Liver (tissue), 9 donors: ENCODE data around the gene TUBB1. TPM values are rescaled to one million over a fixed set of nuclear protein-coding genes. Genes with fewer than 3 reads are reported as not detected.
A peak's percentile ranks its signal among the peaks of the same experiment; 100 is the strongest.

Experiments
- DNase-seq: peaks from one replicate; pipeline ENCODE4 v3.0.0-alpha.2; 2017; ENCODE audit warnings: low spot score
- H3K27ac ChIP-seq, 2 donors: one replicate each; pipeline ENCODE4 v1.7.0; 2013; ENCODE audit warnings: inconsistent platforms in 2 of 2, low read length in 2 of 2, control low read depth in 1 of 2, low read depth in 1 of 2, mild to moderate bottlenecking in 1 of 2
- H3K27me3 ChIP-seq, 4 donors: one replicate each; pipeline versions ENCODE4 v1.6.1 to v1.7.0; 2013; ENCODE audit warnings: low read length in 3 of 4, inconsistent platforms in 1 of 4, mild to moderate bottlenecking in 1 of 4, moderate library complexity in 1 of 4; ENCODE audit not compliant: control insufficient read depth in 4 of 4, insufficient read depth in 4 of 4
- H3K36me3 ChIP-seq, 4 donors: one replicate each; pipeline versions ENCODE4 v1.6.1 to v1.7.0; 2013; ENCODE audit warnings: low read length in 3 of 4, mild to moderate bottlenecking in 3 of 4, low read depth in 1 of 4, moderate library complexity in 1 of 4; ENCODE audit not compliant: control insufficient read depth in 4 of 4, insufficient read depth in 3 of 4
- H3K4me1 ChIP-seq, 4 donors: one replicate each; pipeline versions ENCODE4 v1.6.1 to v1.7.0; 2013; ENCODE audit warnings: low read length in 3 of 4, mild to moderate bottlenecking in 3 of 4, moderate library complexity in 1 of 4; ENCODE audit not compliant: control insufficient read depth in 4 of 4, insufficient read depth in 4 of 4
- H3K4me3 ChIP-seq, 3 donors: one replicate each; pipeline versions ENCODE4 v1.6.1 to v1.7.0; 2013; ENCODE audit warnings: low read length in 3 of 3, control low read depth in 1 of 3, low read depth in 1 of 3, mild to moderate bottlenecking in 1 of 3
- H3K9ac ChIP-seq, 2 donors: one replicate each; pipeline ENCODE4 v1.7.0; 2013; ENCODE audit warnings: low read length in 2 of 2, mild to moderate bottlenecking in 2 of 2, moderate library complexity in 2 of 2, control low read depth in 1 of 2, low read depth in 1 of 2
- H3K9me3 ChIP-seq, 4 donors: one replicate each; pipeline versions ENCODE4 v1.6.1 to v1.7.0; 2013; ENCODE audit warnings: low read length in 3 of 4; ENCODE audit not compliant: control insufficient read depth in 4 of 4
- EGR1 ChIP-seq, 2 donors: IDR thresholded peaks; 2 replicates each; pipeline ENCODE4 v1.6.1; 2016 to 2018; ENCODE audit warnings: antibody characterized with exemption in 2 of 2, low read depth in 2 of 2
- FOXA1 ChIP-seq: IDR thresholded peaks from 2 replicates; pipeline ENCODE4 v1.6.1; 2016; ENCODE audit warnings: antibody characterized with exemption
- FOXA2 ChIP-seq: IDR thresholded peaks from 2 replicates; pipeline ENCODE4 v1.6.1; 2016; ENCODE audit warnings: antibody characterized with exemption
- GABPA ChIP-seq, 2 donors: IDR thresholded peaks in 1 of 2; conservative IDR thresholded peaks in 1 of 2; 2 replicates each; pipeline ENCODE4 v1.6.1; 2016; ENCODE audit warnings: antibody characterized with exemption in 2 of 2, mild to moderate bottlenecking in 1 of 2, moderate library complexity in 1 of 2
- HNF4A ChIP-seq, 2 donors: conservative IDR thresholded peaks; 2 replicates each; pipeline ENCODE4 v1.6.1; 2016; ENCODE audit warnings: antibody characterized with exemption in 2 of 2, mild to moderate bottlenecking in 2 of 2
- HNF4G ChIP-seq: IDR thresholded peaks from 2 replicates; pipeline ENCODE4 v1.6.1; 2016; ENCODE audit warnings: antibody characterized with exemption
- RAD21 ChIP-seq, 2 donors: IDR thresholded peaks; 2 replicates each; pipeline ENCODE4 v1.6.1; 2016; ENCODE audit warnings: antibody characterized with exemption in 2 of 2, mild to moderate bottlenecking in 2 of 2
- RXRA ChIP-seq, 2 donors: IDR thresholded peaks; 2 replicates each; pipeline ENCODE4 v1.6.1; 2017 to 2018; ENCODE audit warnings: antibody characterized with exemption in 2 of 2, mild to moderate bottlenecking in 1 of 2
- SP1 ChIP-seq: IDR thresholded peaks from 2 replicates; pipeline ENCODE4 v1.6.1; 2018; ENCODE audit warnings: antibody characterized with exemption, mild to moderate bottlenecking
- TAF1 ChIP-seq: conservative IDR thresholded peaks from 2 replicates; pipeline ENCODE4 v1.6.1; 2016; ENCODE audit warnings: antibody characterized with exemption, mild to moderate bottlenecking
- YY1 ChIP-seq: IDR thresholded peaks from 2 replicates; pipeline ENCODE4 v1.6.1; 2016; ENCODE audit warnings: antibody characterized with exemption, mild to moderate bottlenecking
- WGBS: extraction: QIAGEN DNeasy Blood & Tissue Kit; methylation state at CpG from one replicate; pipeline ENCODE4 v1.1.7; 2013; 5-methylcytosine and 5-hydroxymethylcytosine counted together
- polyA plus RNA-seq, 2 donors: library from polyadenylated mRNA; stranded (reverse) in 1 of 2; unstranded in 1 of 2; fragments of 200-250 nt in 1 of 2; fragments of >200 nt in 1 of 2; fragmentation: Nextera tagmentation in 1 of 2; extraction: Ambion mirVana in 1 of 2; gene quantifications; one replicate each; pipeline versions ENCODE4 v1.2.1 to v1.2.3, GENCODE V29; 2013 to 2015
- total RNA-seq, 2 donors: library from RNA; depleted of rRNA; stranded (reverse); fragments of >200 nt; gene quantifications; one replicate each; pipeline ENCODE4 v1.2.3, GENCODE V29; 2014
- TF ChIP-seq, protein P1 (sequence below): fragments of 150-350 bp; IDR thresholded peaks from 2 replicates; pipeline ENCODE4 v1.5.1; 2017; ENCODE audit warnings: improper control_type of control experiment, low read depth, low read length; ENCODE audit not compliant: missing input control
- TF ChIP-seq, protein P2 (sequence below): IDR thresholded peaks from 2 replicates; pipeline ENCODE4 v1.6.1; 2016; ENCODE audit warnings: antibody characterized with exemption
- TF ChIP-seq, protein P3 (sequence below): IDR thresholded peaks from 2 replicates; pipeline ENCODE4 v1.6.1; 2016; ENCODE audit warnings: antibody characterized with exemption
- TF ChIP-seq, protein P4 (sequence below): IDR thresholded peaks from 2 replicates; pipeline ENCODE4 v1.6.1; 2016; ENCODE audit warnings: antibody characterized with exemption
- TF ChIP-seq, protein P5 (sequence below): IDR thresholded peaks from 2 replicates; pipeline ENCODE4 v1.6.1; 2016; ENCODE audit warnings: antibody characterized with exemption, mild to moderate bottlenecking
- donor health status: healthy.
- donor health status: healthy.
- donor health status: healthy.
- donor health status: healthy.
- donor health status: healthy.

TUBB1 gene
- 10 to 100 TPM in 1 of 2 donors, under 1 TPM in 1; 0.17 to 59.5 TPM for total RNA-seq
- polyA plus RNA-seq: under 1 TPM; 0.20 to 0.28 TPM

DNA sequence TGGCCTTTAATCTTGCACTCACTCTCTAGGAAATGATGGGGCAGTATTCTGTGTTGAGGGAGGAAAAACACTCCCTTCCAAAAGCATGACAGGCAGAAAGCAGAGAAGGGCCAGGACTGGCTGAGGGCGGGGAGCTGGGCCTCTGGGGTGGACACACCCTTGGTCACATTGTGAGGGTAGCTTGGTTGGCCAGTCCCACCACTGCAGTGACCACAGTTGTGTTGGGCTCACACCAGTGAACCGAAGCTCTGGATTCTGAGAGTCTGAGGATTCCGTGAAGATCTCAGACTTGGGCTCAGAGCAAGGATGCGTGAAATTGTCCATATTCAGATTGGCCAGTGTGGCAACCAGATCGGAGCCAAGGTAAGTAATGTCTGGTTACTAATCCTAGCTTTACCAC is at the start of gene TUBB1:
Gene TUBB1, plus strand, starts transcription at position 213 of the 400 bp plus-strand sequence. Its CDS starts 94 bp downstream, at position 307.
- Histone ChIP-seq H3K4me1 (peaks cover 0 to 10% (median 4%) of the 10 kb centered on the region in 4 donors), H3K9ac (no peak within 1 kb of the TSS), H3K36me3 (peaks cover 2 to 12% (median 4%) of the 10 kb centered on the region in 4 donors), H3K27me3 (no peaks in the 10 kb centered on the region), H3K9me3 (no peaks in the 10 kb centered on the region), H3K4me3 (no peak within 1 kb of the TSS), H3K27ac (no peak within 1 kb of the TSS)
- DNase-seq: peak; percentile 71
- WGBS: 97% methylated on average over 5 of the region's 5 CpGs
- no peak for TF ChIP-seq RXRA (IDR thresholded peaks at IDR 0.05)
- TF ChIP-seq EGR1 (IDR thresholded peaks at IDR 0.05; ENCODE audit: low read depth in 2 of 2): no peak

DNA sequence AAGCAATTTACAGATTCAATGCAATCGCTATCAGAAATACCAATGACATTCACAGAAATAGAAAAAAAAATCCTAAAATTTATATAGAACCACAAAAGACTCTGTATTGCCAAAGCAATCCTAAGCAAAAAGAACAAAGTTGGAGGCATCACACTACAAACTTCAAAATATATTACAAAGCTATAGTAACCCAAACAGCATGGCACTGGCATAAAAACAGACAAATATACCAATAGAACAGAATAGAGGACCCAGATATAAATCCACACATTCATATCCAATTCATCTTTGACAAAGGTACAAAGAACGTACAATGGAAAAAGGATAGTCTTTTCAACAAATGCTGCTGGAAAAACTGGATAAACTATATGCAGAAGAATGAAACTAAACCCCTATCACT is 49.8 kb upstream of the TUBB1 start:
- 43% methylated on average over 2 of the region's 2 CpGs for WGBS
- TF ChIP-seq RAD21 (IDR thresholded peaks at IDR 0.05): no peak
- no peak for TF ChIP-seq YY1
- no peak for TF ChIP-seq HNF4A (conservative IDR thresholded peaks at IDR 0.05)
- TF ChIP-seq, protein P1, sequence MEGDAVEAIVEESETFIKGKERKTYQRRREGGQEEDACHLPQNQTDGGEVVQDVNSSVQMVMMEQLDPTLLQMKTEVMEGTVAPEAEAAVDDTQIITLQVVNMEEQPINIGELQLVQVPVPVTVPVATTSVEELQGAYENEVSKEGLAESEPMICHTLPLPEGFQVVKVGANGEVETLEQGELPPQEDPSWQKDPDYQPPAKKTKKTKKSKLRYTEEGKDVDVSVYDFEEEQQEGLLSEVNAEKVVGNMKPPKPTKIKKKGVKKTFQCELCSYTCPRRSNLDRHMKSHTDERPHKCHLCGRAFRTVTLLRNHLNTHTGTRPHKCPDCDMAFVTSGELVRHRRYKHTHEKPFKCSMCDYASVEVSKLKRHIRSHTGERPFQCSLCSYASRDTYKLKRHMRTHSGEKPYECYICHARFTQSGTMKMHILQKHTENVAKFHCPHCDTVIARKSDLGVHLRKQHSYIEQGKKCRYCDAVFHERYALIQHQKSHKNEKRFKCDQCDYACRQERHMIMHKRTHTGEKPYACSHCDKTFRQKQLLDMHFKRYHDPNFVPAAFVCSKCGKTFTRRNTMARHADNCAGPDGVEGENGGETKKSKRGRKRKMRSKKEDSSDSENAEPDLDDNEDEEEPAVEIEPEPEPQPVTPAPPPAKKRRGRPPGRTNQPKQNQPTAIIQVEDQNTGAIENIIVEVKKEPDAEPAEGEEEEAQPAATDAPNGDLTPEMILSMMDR: no peak
- no peak for TF ChIP-seq FOXA2
- TF ChIP-seq EGR1 (IDR thresholded peaks at IDR 0.05; ENCODE audit: low read depth in 2 of 2): no peak
- TF ChIP-seq, protein P2, sequence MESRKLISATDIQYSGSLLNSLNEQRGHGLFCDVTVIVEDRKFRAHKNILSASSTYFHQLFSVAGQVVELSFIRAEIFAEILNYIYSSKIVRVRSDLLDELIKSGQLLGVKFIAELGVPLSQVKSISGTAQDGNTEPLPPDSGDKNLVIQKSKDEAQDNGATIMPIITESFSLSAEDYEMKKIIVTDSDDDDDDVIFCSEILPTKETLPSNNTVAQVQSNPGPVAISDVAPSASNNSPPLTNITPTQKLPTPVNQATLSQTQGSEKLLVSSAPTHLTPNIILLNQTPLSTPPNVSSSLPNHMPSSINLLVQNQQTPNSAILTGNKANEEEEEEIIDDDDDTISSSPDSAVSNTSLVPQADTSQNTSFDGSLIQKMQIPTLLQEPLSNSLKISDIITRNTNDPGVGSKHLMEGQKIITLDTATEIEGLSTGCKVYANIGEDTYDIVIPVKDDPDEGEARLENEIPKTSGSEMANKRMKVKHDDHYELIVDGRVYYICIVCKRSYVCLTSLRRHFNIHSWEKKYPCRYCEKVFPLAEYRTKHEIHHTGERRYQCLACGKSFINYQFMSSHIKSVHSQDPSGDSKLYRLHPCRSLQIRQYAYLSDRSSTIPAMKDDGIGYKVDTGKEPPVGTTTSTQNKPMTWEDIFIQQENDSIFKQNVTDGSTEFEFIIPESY: no peak
- no peak for TF ChIP-seq TAF1
- TF ChIP-seq, protein P3, sequence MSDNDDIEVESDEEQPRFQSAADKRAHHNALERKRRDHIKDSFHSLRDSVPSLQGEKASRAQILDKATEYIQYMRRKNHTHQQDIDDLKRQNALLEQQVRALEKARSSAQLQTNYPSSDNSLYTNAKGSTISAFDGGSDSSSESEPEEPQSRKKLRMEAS: no peak
- TF ChIP-seq HNF4G: no peak
- no peak for TF ChIP-seq RXRA (IDR thresholded peaks at IDR 0.05)
- TF ChIP-seq FOXA1: no peak
- TF ChIP-seq SP1: no peak
- H3K4me3 ChIP-seq: no peak overlapping the region

DNA sequence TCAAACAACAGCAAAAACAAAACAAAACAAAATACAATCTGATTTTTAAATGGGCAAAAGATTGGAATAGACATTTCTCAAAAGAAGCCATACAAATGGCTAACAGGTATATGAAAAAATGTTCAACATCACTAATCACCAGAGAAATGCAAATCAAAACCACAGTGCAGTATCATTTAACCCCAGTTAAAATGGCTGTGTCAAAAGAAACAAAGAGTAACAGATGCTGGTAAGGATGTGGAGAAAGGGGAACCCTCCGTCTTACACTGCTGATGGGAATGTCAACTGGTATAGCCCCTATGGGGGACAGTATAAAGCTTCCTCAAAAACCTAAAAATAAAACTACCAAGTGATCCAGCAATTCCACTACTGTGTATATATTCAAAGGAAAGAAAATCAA is 49.1 kb upstream of the TUBB1 start:
- Histone ChIP-seq H3K36me3 (no peaks in the 10 kb centered on the region), H3K9me3 (peaks cover 0 to 1% (median 0%) of the 10 kb centered on the region in 4 donors), H3K27me3 (no peaks in the 10 kb centered on the region), H3K27ac (no peak overlapping the region), H3K4me3 (no peak overlapping the region), H3K9ac (no peak overlapping the region), H3K4me1 (no peaks in the 10 kb centered on the region)
- WGBS: 79% methylated on average over 1 of the region's 1 CpG
- TF ChIP-seq EGR1 (IDR thresholded peaks at IDR 0.05; ENCODE audit: low read depth in 2 of 2): no peak
- TF ChIP-seq, protein P4, sequence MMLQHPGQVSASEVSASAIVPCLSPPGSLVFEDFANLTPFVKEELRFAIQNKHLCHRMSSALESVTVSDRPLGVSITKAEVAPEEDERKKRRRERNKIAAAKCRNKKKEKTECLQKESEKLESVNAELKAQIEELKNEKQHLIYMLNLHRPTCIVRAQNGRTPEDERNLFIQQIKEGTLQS: no peak
- TF ChIP-seq FOXA2: no peak
- no peak for TF ChIP-seq GABPA (IDR thresholded peaks at IDR 0.05 in 1 of 2, conservative IDR thresholded peaks at IDR 0.05 in 1 of 2)
- no peak for TF ChIP-seq RAD21 (IDR thresholded peaks at IDR 0.05)
- TF ChIP-seq, protein P5, sequence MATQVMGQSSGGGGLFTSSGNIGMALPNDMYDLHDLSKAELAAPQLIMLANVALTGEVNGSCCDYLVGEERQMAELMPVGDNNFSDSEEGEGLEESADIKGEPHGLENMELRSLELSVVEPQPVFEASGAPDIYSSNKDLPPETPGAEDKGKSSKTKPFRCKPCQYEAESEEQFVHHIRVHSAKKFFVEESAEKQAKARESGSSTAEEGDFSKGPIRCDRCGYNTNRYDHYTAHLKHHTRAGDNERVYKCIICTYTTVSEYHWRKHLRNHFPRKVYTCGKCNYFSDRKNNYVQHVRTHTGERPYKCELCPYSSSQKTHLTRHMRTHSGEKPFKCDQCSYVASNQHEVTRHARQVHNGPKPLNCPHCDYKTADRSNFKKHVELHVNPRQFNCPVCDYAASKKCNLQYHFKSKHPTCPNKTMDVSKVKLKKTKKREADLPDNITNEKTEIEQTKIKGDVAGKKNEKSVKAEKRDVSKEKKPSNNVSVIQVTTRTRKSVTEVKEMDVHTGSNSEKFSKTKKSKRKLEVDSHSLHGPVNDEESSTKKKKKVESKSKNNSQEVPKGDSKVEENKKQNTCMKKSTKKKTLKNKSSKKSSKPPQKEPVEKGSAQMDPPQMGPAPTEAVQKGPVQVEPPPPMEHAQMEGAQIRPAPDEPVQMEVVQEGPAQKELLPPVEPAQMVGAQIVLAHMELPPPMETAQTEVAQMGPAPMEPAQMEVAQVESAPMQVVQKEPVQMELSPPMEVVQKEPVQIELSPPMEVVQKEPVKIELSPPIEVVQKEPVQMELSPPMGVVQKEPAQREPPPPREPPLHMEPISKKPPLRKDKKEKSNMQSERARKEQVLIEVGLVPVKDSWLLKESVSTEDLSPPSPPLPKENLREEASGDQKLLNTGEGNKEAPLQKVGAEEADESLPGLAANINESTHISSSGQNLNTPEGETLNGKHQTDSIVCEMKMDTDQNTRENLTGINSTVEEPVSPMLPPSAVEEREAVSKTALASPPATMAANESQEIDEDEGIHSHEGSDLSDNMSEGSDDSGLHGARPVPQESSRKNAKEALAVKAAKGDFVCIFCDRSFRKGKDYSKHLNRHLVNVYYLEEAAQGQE: no peak
- DNase-seq: no peak

More for the DNA sequence above, 49.8 kb upstream of the TUBB1 start:
- no peak for DNase-seq
- H3K9me3 ChIP-seq: no peaks in the 10 kb centered on the region
- H3K4me1 ChIP-seq: no peaks in the 10 kb centered on the region
- H3K27ac ChIP-seq: no peak overlapping the region
- no peaks in the 10 kb centered on the region for H3K27me3 ChIP-seq
- no peak overlapping the region for H3K9ac ChIP-seq
- no peaks in the 10 kb centered on the region for H3K36me3 ChIP-seq
